PC-3 (cell line): Measurements from ENCODE around the gene FAM171A1. TPM values are rescaled to one million over a fixed set of nuclear protein-coding genes. Genes with fewer than 3 reads are reported as not detected.

ENCODE experiments used
- ATAC-seq: fragments of 200-7000 bp; cut with Tn5 transposase; 2 replicates; pipeline ENCODE4 v1.9.1; 2020; ENCODE audit warnings: mild to moderate bottlenecking, moderate library complexity
- BruUV-seq: library from RNA; stranded (reverse); fragments of 400-500 nt; replicated peaks from 2 replicates; lab custom pipeline; 2021; lab: Mats Ljungman, UMichigan
- CTCF ChIA-PET: fragments of 300-600 bp; sonication (Branson Sonifier 250); formaldehyde crosslinking; loops from one replicate; lab custom pipeline; 2022; ENCODE audit warnings: antibody characterized with exemption; lab: Charles Lee
- POLR2A ChIA-PET: fragments of 300-600 bp; sonication (Branson Sonifier 250); formaldehyde crosslinking; loops from one replicate; lab custom pipeline; 2022; ENCODE audit warnings: antibody characterized with exemption; ENCODE audit not compliant: unreplicated experiment; lab: Charles Lee
- DNase-seq: peaks from one replicate; pipeline ENCODE4 v3.0.0-alpha.2; 2015
- H2AFZ ChIP-seq: fragments of 300-600 bp; sonication (generic); 2 replicates; pipeline ENCODE4 v1.6.0; 2016; ENCODE audit warnings: antibody characterized with exemption, low read length
- H3F3A ChIP-seq: fragments of 300-600 bp; sonication (generic); one replicate; pipeline ENCODE4 v1.6.0; 2017; ENCODE audit warnings: antibody characterized with exemption, low read length, control low read depth, mild to moderate bottlenecking; ENCODE audit not compliant: unreplicated experiment
- H3K27ac ChIP-seq: fragments of 300-600 bp; sonication (generic); 2 replicates; pipeline ENCODE4 v1.5.1; 2016; ENCODE audit warnings: mild to moderate bottlenecking, low read length
- H3K27me3 ChIP-seq: fragments of 300-600 bp; sonication (generic); 2 replicates; pipeline ENCODE4 v1.6.1; 2016; ENCODE audit warnings: low read length, mixed read lengths
- H3K36me3 ChIP-seq: fragments of 300-600 bp; sonication (generic); 2 replicates; pipeline ENCODE4 v1.6.1; 2016; ENCODE audit warnings: low read depth, mixed run types, low read length, mixed read lengths
- H3K4me1 ChIP-seq: fragments of 300-600 bp; sonication (generic); 2 replicates; pipeline ENCODE4 v1.5.1; 2016; ENCODE audit warnings: low read length; ENCODE audit not compliant: insufficient read depth
- H3K4me2 ChIP-seq: fragments of 300-600 bp; sonication (generic); 2 replicates; pipeline ENCODE4 v1.6.0; 2016; ENCODE audit warnings: low read length
- H3K4me3 ChIP-seq: fragments of 300-600 bp; sonication (generic); 2 replicates; pipeline ENCODE4 v1.5.1; 2016; ENCODE audit warnings: mild to moderate bottlenecking, low read length, mixed read lengths
- H3K79me2 ChIP-seq: fragments of 300-600 bp; sonication (generic); 2 replicates; pipeline ENCODE4 v1.6.1; 2017; ENCODE audit warnings: low read length, mixed read lengths
- H3K9ac ChIP-seq: fragments of 300-600 bp; sonication (generic); 2 replicates; pipeline ENCODE4 v1.6.0; 2016; ENCODE audit warnings: mild to moderate bottlenecking, low read length
- H3K9me2 ChIP-seq: fragments of 300-600 bp; sonication (generic); replicated peaks from 2 replicates; pipeline ENCODE4 v1.6.1; 2016; ENCODE audit warnings: mixed run types, low read length, mixed read lengths
- H3K9me3 ChIP-seq: fragments of 300-600 bp; sonication (generic); 2 replicates; pipeline ENCODE4 v1.6.1; 2016; ENCODE audit warnings: low read length, mixed read lengths
- H4K20me1 ChIP-seq: fragments of 300-600 bp; sonication (generic); 2 replicates; pipeline ENCODE4 v1.6.1; 2016; ENCODE audit warnings: low read length, mixed read lengths
- EZH2 ChIP-seq: fragments of 300-600 bp; sonication (generic); IDR thresholded peaks from one replicate; pipeline ENCODE4 v1.6.1; 2017; ENCODE audit warnings: antibody characterized with exemption, mild to moderate bottlenecking, low read length; ENCODE audit not compliant: unreplicated experiment
- EZH2phosphoT487 ChIP-seq: fragments of 300-600 bp; sonication (generic); IDR thresholded peaks from 2 replicates; pipeline ENCODE4 v1.6.1; 2018; ENCODE audit warnings: mild to moderate bottlenecking, antibody characterized with exemption, low read length, borderline replicate concordance
- intact Hi-C: fragments of 100-400 bp; cut with micrococcal nuclease; formaldehyde crosslinking; loops from 2 replicates; pipeline ENCODE4 v1.9.0; 2023
- total RNA-seq: library from RNA; depleted of rRNA; stranded (reverse); fragments of >200 nt; gene quantifications from 2 replicates; pipeline ENCODE4 v1.2.3, GENCODE V29; 2014
- TF ChIP-seq, protein P1 (sequence below): fragments of 300-600 bp; sonication (generic); conservative IDR thresholded peaks from 2 replicates; pipeline ENCODE4 v1.5.1; 2017; ENCODE audit warnings: antibody characterized with exemption, low read depth, mild to moderate bottlenecking, low read length

Gene FAM171A1
- total RNA-seq, 1 experiment from 2014 or later: 10.4 TPM

DNA sequence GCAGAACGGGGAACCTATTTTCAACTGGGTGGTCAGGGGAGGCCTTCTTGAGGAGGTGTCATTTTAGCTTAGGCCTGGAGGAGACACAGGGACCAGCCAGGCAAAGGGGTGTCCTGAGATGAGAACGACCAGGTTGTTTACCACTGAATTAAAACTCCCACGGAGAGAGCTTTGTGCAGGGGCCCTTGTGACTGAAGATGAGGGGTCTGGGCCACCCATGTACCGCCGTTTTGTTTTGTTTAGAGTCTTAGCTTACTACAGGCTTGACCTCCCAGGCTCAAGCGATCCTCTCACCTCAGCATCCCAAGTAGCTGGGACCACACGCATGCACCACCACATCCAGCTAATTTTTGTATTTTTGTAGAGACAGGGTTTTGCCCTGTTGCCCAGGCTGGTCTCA lies 80.4 kb downstream of the FAM171A1 start:
- Histone ChIP-seq H3F3A (no peaks in the 10 kb centered on the region), H3K4me1 (no peaks in the 10 kb centered on the region), H3K4me2 (no peak overlapping the region), H3K36me3 (no peaks in the 10 kb centered on the region), H3K9ac (no peak overlapping the region), H3K27me3 (no peaks in the 10 kb centered on the region), H3K9me2 (no peaks in the 10 kb centered on the region), H3K27ac (no peak overlapping the region), H3K9me3 (no peaks in the 10 kb centered on the region), H3K4me3 (no peak overlapping the region), H3K79me2 (no peaks in the 10 kb centered on the region), H4K20me1 (no peaks in the 10 kb centered on the region), H2AFZ (no peak overlapping the region)
- DNase-seq: no peak
- ChIA-PET POLR2A (no interaction called here), CTCF (no interaction called here)
- TF ChIP-seq EZH2phosphoT487 (no peak), EZH2 (no peak)
- TF ChIP-seq, protein P1, sequence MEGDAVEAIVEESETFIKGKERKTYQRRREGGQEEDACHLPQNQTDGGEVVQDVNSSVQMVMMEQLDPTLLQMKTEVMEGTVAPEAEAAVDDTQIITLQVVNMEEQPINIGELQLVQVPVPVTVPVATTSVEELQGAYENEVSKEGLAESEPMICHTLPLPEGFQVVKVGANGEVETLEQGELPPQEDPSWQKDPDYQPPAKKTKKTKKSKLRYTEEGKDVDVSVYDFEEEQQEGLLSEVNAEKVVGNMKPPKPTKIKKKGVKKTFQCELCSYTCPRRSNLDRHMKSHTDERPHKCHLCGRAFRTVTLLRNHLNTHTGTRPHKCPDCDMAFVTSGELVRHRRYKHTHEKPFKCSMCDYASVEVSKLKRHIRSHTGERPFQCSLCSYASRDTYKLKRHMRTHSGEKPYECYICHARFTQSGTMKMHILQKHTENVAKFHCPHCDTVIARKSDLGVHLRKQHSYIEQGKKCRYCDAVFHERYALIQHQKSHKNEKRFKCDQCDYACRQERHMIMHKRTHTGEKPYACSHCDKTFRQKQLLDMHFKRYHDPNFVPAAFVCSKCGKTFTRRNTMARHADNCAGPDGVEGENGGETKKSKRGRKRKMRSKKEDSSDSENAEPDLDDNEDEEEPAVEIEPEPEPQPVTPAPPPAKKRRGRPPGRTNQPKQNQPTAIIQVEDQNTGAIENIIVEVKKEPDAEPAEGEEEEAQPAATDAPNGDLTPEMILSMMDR: no peak
- BruUV-seq: no TSS peak
- intact Hi-C loops: no loop called here
- ATAC-seq: no peak

DNA sequence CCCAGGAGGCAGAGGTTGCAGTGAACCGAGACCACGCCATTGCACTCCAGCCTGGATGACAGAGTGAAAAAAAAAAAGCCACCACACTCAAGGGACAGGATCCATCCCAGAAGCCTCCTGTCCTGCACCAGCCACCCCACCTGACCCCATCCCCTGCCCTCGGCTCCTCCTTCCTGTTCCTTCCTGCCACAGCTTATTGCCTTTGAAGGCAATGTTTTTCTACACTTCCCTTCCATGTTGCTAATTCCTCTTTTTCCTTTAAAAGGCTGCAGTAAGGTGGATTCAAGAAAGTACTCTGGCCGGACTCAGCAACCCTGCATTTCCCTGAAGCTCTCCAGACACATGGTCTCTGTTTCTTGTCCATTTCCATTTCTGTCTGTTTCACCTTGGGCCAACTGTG lies 80.9 kb downstream of the FAM171A1 start:
- no peak overlapping the region for H3K9ac ChIP-seq
- no peaks in the 10 kb centered on the region for H3K27me3 ChIP-seq
- ChIA-PET CTCF (no interaction called here), POLR2A (no interaction called here)
- TF ChIP-seq, protein P1: no peak
- no peak for TF ChIP-seq EZH2phosphoT487
- ATAC-seq (no peak), DNase-seq (no peak)
- no peaks in the 10 kb centered on the region for H3F3A ChIP-seq
- no peaks in the 10 kb centered on the region for H3K36me3 ChIP-seq
- no peaks in the 10 kb centered on the region for H4K20me1 ChIP-seq
- no peak overlapping the region for H3K4me3 ChIP-seq
- H3K4me1 ChIP-seq: no peaks in the 10 kb centered on the region
- intact Hi-C loops: no loop called here
- no peaks in the 10 kb centered on the region for H3K9me3 ChIP-seq
- H3K4me2 ChIP-seq: no peak overlapping the region
- H3K27ac ChIP-seq: no peak overlapping the region
- no TSS peak for BruUV-seq
- no peaks in the 10 kb centered on the region for H3K79me2 ChIP-seq
- no peak overlapping the region for H2AFZ ChIP-seq
- H3K9me2 ChIP-seq: no peaks in the 10 kb centered on the region

DNA sequence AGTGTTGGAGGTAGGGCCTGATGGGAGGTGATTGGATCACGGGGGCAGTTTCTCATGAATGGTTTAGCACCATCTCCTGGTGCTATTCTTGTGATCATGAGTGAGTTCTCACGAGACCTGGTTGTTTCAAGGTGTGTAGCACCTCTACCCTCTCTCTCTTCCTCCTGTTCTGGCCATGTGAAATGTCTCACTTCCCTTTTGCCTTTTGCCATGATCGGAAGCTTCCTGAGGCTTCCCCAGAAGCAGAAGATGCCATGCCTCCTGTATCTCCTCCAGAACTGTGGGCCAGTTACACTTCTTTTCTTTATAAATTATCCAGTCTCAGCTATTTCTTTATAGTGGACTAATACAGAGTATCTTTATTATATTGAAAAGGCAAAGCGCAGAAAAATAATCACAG lies 90.1 kb downstream of the FAM171A1 start:
- ChIA-PET POLR2A (no interaction called here), CTCF (no interaction called here)
- no peak for TF ChIP-seq EZH2phosphoT487
- TF ChIP-seq EZH2: no peak
- TF ChIP-seq, protein P1: no peak
- no TSS peak for BruUV-seq
- ATAC-seq (no peak), DNase-seq (no peak)
- Histone ChIP-seq H3K79me2 (no peaks in the 10 kb centered on the region), H4K20me1 (no peaks in the 10 kb centered on the region), H2AFZ (no peak overlapping the region), H3K9ac (no peak overlapping the region), H3K36me3 (no peaks in the 10 kb centered on the region), H3K27me3 (no peaks in the 10 kb centered on the region), H3K9me2 (no peaks in the 10 kb centered on the region), H3K27ac (no peak overlapping the region), H3F3A (no peaks in the 10 kb centered on the region), H3K4me3 (no peak overlapping the region), H3K4me2 (no peak overlapping the region), H3K4me1 (no peaks in the 10 kb centered on the region), H3K9me3 (no peaks in the 10 kb centered on the region)
- intact Hi-C loops: no loop called here
